ENCODE data around the gene CD164. TPM values are rescaled to one million over a fixed set of nuclear protein-coding genes. Genes with fewer than 3 reads are reported as not detected.

CD164 gene
- total and polyA plus RNA-seq, 4 donors = 131 to 300 (median 206) TPM

GRCh38 chr6:109360281-109360680, 22.0 kb downstream of the CD164 start:
- H3K27ac ChIP-seq (ENCODE audit: low read depth in 1 of 2, low read length in 1 of 2) = no peak overlapping the region
- H3K9ac ChIP-seq (ENCODE audit: insufficient read depth in 1 of 2, low read length in 2 of 2) = no peak overlapping the region
- WGBS, 2 donors = 95 to 100% methylated on average over 1 of the region's 1 CpG
- H3K27me3 ChIP-seq (ENCODE audit: control insufficient read depth in 3 of 3, insufficient read depth in 3 of 3, low read length in 2 of 3) = no peaks in the 10 kb centered on the region
- H3K9me3 ChIP-seq (ENCODE audit: control insufficient read depth in 4 of 4, insufficient read depth in 3 of 4, low read length in 3 of 4) = peaks cover 0 to 4% (median 2%) of the 10 kb centered on the region in 4 donors
- no peak for ATAC-seq (ENCODE audit: insufficient read depth, low FRiP score)
- no peak for TF ChIP-seq CTCF (IDR thresholded peaks at IDR 0.05; ENCODE audit: control extremely low read depth, extremely low read depth)
- peaks cover 16 to 41% (median 33%) of the 10 kb centered on the region in 4 donors for H3K36me3 ChIP-seq (ENCODE audit: control insufficient read depth in 4 of 4, insufficient read depth in 4 of 4, low read length in 4 of 4)
- DNase-seq = no peak
- peaks cover 0 to 8% (median 0%) of the 10 kb centered on the region in 5 donors for H3K4me1 ChIP-seq (ENCODE audit: control insufficient read depth in 5 of 5, insufficient read depth in 5 of 5, low read length in 5 of 5)
- no peak overlapping the region for H3K4me3 ChIP-seq

GRCh38 chr6:109359248-109359647, 23.0 kb downstream of the CD164 start:
- ATAC-seq (ENCODE audit: insufficient read depth, low FRiP score) (no peak), DNase-seq (no peak)
- Histone ChIP-seq H3K27me3 (ENCODE audit: control insufficient read depth in 3 of 3, insufficient read depth in 3 of 3, low read length in 2 of 3) (no peaks in the 10 kb centered on the region), H3K36me3 (ENCODE audit: control insufficient read depth in 4 of 4, insufficient read depth in 4 of 4, low read length in 4 of 4) (peaks cover 17 to 37% (median 29%) of the 10 kb centered on the region in 4 donors), H3K4me3 (no peak overlapping the region), H3K4me1 (ENCODE audit: control insufficient read depth in 5 of 5, insufficient read depth in 5 of 5, low read length in 5 of 5) (peaks cover 0 to 8% (median 0%) of the 10 kb centered on the region in 5 donors), H3K9me3 (ENCODE audit: control insufficient read depth in 4 of 4, insufficient read depth in 3 of 4, low read length in 3 of 4) (peaks cover 0 to 4% (median 2%) of the 10 kb centered on the region in 4 donors), H3K27ac (ENCODE audit: low read depth in 1 of 2, low read length in 1 of 2) (no peak overlapping the region), H3K9ac (ENCODE audit: insufficient read depth in 1 of 2, low read length in 2 of 2) (no peak overlapping the region)
- 95 to 96% methylated on average over 2 of the region's 2 CpGs for WGBS, 2 donors
- TF ChIP-seq CTCF (IDR thresholded peaks at IDR 0.05; ENCODE audit: control extremely low read depth, extremely low read depth) = no peak

GRCh38 chr6:109358204-109358603, 24.1 kb downstream of the CD164 start:
- H3K9ac ChIP-seq (ENCODE audit: insufficient read depth in 1 of 2, low read length in 2 of 2) = no peak overlapping the region
- no peak overlapping the region for H3K4me3 ChIP-seq
- no peak for TF ChIP-seq CTCF (IDR thresholded peaks at IDR 0.05; ENCODE audit: control extremely low read depth, extremely low read depth)
- no peak overlapping the region for H3K27ac ChIP-seq (ENCODE audit: low read depth in 1 of 2, low read length in 1 of 2)
- peaks cover 0 to 4% (median 2%) of the 10 kb centered on the region in 4 donors for H3K9me3 ChIP-seq (ENCODE audit: control insufficient read depth in 4 of 4, insufficient read depth in 3 of 4, low read length in 3 of 4)
- peaks cover 0 to 8% (median 0%) of the 10 kb centered on the region in 5 donors for H3K4me1 ChIP-seq (ENCODE audit: control insufficient read depth in 5 of 5, insufficient read depth in 5 of 5, low read length in 5 of 5)
- DNase-seq = no peak
- H3K36me3 ChIP-seq (ENCODE audit: control insufficient read depth in 4 of 4, insufficient read depth in 4 of 4, low read length in 4 of 4) = peaks cover 16 to 37% (median 25%) of the 10 kb centered on the region in 4 donors
- no peak for ATAC-seq (ENCODE audit: insufficient read depth, low FRiP score)
- H3K27me3 ChIP-seq (ENCODE audit: control insufficient read depth in 3 of 3, insufficient read depth in 3 of 3, low read length in 2 of 3) = no peaks in the 10 kb centered on the region

- DNase-seq = no peak
- Histone ChIP-seq H3K36me3 (ENCODE audit: control insufficient read depth in 4 of 4, insufficient read depth in 4 of 4, low read length in 4 of 4) (peaks cover 4 to 28% (median 19%) of the 10 kb centered on the region in 4 donors), H3K9ac (ENCODE audit: insufficient read depth in 1 of 2, low read length in 2 of 2) (no peak overlapping the region), H3K27me3 (ENCODE audit: control insufficient read depth in 3 of 3, insufficient read depth in 3 of 3, low read length in 2 of 3) (no peaks in the 10 kb centered on the region), H3K4me3 (no peak overlapping the region), H3K9me3 (ENCODE audit: control insufficient read depth in 4 of 4, insufficient read depth in 3 of 4, low read length in 3 of 4) (peaks cover 0 to 3% (median 2%) of the 10 kb centered on the region in 4 donors), H3K27ac (ENCODE audit: low read depth in 1 of 2, low read length in 1 of 2) (no peak overlapping the region), H3K4me1 (ENCODE audit: control insufficient read depth in 5 of 5, insufficient read depth in 5 of 5, low read length in 5 of 5) (peaks cover 0 to 8% (median 0%) of the 10 kb centered on the region in 5 donors)
- ATAC-seq (ENCODE audit: insufficient read depth, low FRiP score) = no peak
- no peak for TF ChIP-seq CTCF (IDR thresholded peaks at IDR 0.05; ENCODE audit: control extremely low read depth, extremely low read depth)
- WGBS, 2 donors = 99 to 100% methylated on average over 3 of the region's 3 CpGs
Observed at GRCh38 chr6:109356237-109356636, 26.0 kb downstream of the CD164 start.

Data from lung (tissue), 12 donors.